HG03521 (cell line): ENCODE measurements around the gene C18orf63.
"Not testable (repeated sequence)": the region's sequence is repeated elsewhere in the genome, so short reads cannot be mapped to it uniquely, and the experiment has no call there.

Experiments used
- ATAC-seq: cut with Tn5 transposase; IDR thresholded peaks from one replicate; pipeline ENCODE4 v1.9.1; 2021; ENCODE audit warnings: mild to moderate bottlenecking, moderate library complexity; ENCODE audit not compliant: unreplicated experiment

Gene C18orf63

DNA sequence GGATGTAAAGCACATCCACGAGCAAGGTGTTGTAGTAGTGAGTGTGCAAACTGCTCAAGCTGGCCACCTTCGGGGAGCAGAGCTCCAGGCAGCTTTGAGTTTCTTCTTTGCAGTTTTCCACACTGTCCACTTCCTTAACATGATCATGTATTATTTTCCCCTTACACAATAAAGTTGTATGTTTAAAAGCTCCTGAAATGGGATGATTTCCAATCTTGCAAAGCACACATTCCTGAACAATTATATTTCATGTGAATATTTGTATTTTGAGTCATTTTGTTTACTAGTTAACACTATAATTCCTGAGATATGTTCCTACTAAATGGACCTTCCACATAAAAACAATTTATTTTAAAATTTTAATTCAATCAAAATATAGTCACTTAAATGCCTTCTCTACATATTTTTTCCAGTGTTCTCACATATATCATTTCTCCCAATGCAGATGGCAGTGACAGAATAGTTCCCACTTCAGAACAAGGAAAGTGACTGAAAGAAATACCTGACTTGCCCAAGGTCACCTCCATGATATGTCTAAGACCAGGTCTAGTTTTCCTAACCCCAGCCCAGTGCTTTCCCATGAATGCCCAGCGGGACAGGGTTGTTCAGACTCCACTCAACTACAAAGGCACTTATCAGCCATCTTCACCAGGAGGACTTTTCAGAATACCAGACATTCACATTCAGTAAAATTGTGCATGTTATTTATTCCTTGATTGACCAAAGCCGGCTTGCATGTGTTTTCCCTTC, 29.4 kb upstream of the C18orf63 start:
- ATAC-seq, result no peak

DNA sequence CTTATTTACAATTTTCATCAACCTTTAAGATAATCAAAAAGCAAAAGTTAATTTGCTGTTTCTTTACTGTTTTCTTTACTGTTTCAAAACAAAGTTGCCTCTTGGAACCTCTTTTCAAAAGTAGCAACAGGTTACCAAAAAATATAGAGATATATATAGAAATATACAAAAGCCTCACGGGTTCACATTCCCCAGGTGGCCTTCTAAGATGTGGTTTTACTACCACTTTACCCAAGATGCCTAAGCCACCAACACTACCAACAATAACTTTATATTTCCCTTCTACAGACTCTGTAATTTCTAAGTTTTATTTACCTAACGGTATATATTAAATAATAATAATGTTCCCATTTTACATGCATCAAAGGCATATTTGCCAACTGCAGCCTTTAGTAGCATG, 28.8 kb upstream of the C18orf63 start:
- no peak for ATAC-seq

DNA sequence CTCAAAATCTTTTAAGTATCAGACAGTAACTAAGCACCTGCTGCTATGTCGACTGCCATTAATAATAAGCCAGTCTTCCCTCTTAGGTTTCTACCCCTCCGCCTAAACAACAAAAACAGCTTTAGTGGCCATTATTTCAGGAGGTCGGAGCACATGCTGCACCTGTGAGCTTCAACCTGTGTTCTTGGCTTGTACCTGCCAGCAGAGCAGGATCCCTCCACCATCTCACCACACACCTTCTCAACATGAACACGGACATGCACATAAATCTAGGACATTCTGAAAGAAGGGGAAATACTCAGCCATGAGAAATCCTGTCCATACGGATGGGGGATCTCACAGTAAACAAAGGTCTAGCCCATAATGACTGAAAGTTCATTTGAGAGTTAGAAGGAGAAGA, 27.6 kb upstream of the C18orf63 start:
- no peak for ATAC-seq

DNA sequence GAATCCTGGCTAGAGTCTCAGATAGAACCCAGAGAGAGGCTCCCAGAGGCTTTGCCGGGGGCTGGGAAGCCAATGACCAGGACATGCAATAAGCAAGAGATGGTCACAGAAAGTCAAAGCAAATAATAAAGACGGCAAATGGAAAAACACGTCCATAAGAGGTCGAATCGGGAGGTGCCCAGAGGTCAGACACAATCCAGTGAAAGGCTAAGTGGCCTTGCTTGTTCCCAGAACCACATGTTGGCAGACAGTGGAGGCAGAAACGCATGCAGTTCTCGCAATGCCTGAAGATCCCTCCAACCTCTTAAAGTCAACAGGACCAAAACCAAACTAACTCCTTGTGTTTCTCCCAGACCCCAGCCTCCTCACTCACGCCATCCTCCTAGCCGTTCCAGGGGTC, 26.9 kb upstream of the C18orf63 start:
- ATAC-seq, result no peak

DNA sequence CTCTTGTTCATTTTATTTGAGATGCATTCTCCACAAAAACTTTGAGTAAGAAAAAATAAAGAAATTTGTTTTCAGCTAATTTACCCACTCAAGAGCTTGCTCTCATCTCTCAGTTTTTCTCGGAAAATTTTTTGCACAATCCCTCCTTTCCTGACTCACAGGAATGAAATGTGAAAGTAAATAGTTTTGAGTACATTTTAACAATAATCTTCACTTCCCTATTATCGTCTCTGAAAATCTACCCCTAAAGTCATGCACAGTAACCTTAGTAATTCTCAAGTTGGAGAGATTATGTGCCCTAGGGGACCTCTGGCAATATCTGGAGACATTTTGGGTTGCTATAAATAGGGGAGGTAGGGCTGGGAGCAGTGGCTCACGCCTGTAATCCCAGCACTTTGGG, 26.5 kb upstream of the C18orf63 start:
- no peak for ATAC-seq

DNA sequence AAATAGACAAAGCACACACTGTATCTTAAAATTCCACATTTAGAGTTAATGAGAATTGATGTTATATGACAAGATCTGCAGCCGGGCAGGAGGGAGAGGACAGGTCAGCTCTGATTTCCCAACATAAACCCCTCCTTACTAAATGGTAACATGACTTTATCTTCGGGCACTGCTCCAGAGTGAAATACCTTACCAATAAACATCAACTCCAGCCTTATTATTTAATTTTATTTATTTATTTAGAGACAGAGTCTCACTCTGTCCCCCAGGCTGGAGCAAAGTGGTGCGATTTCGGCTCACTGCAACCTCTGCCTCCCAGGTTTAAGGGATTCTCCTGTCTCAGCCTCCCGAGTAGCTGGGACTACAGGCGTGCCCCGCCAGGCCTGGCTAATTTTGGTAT, 25.6 kb upstream of the C18orf63 start:
- no peak for ATAC-seq

DNA sequence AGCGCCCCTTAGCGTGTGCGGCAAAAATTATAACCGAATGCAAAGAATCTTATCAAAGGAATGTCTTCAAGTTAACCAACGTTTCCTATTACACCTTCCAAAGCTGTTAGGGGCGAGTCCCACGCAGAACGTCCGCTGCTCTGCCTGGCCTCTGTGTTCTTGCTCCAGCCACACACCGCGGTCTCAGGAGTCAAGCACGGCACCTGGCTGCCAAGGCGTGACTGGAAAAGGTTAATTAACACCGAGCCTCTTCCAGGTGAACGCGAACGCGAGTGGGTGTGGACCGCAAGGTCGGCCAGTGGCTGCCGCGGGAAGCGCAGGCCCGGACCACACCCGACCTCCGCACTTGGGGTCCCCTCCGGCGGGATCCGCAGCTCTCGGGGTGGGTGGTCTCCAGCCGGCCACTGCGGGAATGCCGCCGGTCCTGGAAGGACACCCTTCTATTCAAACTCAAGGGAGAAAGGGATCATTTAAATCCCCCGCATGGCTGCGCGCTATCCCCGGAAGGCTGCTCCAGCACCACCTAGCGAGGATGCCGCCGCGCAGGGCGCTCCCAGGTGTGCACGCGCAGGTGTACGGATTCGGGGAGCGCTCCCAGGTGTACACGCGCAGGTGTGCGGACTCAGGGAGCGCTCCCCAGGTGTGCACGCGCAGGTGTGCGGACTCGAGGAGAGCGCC, 24.7 kb upstream of the C18orf63 start:
- no peak for ATAC-seq

DNA sequence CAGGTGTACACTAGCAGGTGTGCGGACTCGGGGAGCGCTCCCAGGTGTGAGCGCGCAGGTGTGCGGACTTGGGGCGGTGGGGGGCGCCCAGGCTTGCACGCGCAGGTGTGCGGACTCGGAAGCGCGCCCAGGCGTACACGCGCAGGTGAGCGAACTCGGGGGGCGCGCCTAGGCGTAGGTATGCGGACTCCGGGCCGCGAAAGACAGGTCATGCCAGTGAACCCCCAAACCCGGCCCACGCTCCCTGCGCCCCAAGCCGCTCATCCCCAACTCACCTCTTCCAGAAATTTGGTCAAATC, 24.2 kb upstream of the C18orf63 start:
- no peak for ATAC-seq

DNA sequence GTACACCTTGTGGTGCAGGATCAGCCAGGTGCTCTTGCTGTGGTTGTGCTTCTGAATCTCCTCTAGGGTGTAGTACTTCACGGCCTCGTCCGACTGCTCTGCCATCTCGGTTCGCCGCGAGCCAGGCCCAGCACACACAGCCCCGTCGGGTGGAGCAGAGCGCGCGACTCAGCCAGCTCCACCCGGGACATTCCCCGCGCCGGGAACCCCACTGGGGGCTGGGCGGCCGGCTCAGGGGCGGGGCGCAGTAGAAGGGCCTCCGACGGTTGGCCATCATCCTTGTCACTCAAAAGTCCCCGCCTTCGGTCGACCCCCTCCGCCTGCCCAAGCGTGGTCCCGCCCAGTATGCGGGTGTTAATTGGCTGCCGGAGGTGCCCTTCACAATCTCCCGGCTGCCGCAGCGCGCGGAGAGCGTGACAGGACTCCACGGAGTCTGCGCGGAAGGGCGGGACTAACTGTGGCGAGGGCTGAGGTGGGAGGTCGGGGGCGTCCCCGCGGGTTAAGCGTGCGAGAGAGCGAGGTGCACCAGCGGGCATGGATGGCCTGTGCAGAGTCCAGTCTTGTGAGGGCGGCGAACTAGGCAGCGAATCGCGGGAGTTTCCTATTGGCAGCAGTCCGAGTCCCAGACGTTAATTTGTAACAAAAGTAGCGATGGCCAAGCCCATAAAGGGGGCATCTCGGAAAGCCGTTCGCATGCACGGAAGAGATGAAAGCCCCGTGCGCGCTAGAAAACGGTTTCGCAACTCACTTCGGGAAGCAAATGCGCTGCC, 23.7 kb upstream of the C18orf63 start, which contains the start of gene CYB5A:
Gene CYB5A (minus strand): TSS at position 193 of the 770 bp plus-strand sequence. CDS start 88 bp downstream, at position 105.
- ATAC-seq, result peak; percentile 100

DNA sequence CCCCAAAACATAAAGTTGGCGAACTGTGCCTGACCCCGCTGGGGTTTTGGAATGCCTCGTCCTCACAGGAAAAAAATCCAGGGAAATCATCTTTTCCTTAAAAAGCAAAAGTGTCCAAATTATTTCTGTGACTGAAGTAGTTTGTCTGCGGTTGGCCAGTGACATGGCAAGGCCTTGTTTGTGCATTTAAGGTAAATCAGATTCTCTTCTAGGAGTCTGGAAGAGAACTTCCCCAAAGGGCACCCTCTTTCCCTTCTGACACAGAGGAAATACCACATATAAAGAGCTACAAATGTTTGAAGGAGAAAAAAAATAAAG, 23.1 kb upstream of the C18orf63 start:
- ATAC-seq, result no peak

DNA sequence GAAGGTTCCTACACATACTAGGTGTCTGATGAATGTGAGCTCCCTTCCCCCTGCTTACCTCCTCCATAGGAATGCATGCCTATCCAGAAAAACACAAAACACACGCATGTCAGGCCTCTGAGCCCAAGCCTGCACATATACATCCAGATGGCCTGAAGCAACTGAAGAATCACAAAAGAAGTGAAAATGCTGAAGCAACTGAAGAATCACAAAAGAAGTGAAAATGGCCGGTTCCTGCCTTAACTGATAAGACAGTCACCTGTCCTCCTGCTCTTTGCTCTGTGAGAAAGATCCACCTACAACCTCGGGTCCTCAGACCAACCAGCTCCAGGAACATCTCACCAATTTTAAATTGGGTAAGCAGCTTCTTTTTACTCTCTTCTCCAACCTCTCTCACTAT, 22.7 kb upstream of the C18orf63 start:
- not testable (repeated sequence) for ATAC-seq

DNA sequence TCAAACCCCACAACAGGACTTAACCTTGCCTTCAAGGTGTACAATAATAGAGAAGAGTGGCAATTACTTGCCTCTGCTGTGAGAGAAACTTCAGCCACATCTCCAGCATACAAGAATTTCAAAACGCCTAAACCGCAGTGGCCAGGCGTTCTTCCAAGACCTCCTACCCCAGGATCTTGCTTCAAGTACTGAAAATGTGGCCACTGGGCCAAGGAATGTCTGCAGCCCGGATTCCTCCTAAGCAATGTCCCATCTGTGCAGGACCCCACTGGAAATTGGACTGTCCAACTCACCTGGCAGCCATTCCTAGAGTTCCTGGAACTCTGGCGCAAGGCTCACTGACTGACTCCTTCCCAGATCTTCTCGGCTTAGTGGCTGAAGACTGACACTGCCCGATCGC, 21.1 kb upstream of the C18orf63 start:
- ATAC-seq, result no peak

DNA sequence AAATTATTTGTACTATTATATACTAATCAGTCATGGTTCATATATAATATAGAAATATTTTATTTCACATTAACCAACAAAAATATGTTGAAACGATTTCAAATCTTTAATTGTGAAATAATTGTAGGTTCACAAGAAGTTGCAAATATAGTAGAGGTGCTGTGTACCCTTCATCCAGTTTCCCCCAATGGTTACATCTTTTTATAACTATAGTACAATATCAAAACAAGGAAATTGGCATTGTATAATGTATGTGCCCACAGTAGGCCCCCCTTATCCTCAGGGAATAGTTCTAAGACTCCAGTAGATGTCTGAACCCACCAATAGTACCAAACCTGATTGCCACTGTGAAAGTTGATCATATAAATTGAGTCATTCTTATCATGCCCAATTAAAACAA, 16.5 kb upstream of the C18orf63 start:
- ATAC-seq, result no peak

DNA sequence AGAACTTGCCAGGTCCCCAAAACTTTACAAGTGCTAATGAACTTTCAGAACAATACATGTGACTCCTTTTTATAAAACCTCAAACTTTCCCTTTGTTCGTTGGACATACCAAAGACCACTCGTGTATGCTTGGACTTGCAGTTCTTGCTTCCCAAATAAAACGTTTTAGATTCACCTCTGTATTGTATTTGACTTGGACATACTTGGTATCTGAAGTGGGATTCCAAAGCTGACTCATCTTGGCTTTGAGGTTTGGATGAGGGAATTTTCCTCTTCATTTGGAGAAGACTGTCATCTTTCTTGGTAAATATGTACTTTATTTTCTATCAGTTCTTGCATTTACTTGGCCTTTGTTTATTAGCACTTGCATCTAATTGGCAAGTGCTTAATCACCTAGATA, 15.9 kb upstream of the C18orf63 start:
- ATAC-seq, result no peak

DNA sequence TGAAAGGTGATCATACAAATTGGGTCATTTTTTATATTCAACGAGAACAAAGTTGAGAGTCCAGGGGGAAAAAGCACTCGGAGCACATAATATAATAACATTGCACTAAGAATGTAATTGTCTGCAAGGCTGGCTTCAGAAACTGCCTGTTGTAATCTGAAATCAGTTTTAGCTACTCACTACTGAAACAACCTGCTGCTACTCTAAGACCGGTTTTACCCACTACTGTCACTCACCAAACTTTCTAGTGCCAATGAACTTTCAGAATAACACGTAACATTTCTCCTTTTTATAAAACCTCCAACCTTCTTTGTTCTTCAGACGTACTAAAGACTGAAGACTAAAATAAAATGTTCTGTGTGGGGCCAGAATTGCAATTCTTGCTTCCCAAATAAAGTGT, 12.3 kb upstream of the C18orf63 start:
- no peak for ATAC-seq

DNA sequence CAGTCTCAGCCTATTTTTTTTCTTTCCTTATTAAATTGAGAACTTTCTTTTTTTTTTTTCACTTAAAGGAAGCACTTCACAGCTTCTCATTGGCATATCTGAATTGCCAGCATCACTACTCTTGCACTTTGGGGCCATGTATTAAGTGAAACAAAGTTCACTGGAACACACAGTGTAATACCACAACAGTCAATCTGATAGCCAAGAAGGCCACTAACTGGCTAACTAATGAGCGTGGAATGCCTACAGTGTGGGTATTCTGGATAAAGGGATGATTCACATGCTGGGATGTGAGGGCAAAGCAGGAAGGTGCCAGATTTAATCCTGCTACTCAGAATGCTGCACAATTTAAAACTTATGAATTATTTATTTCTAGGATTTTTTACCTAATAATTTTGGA, 11.7 kb upstream of the C18orf63 start:
- no peak for ATAC-seq

DNA sequence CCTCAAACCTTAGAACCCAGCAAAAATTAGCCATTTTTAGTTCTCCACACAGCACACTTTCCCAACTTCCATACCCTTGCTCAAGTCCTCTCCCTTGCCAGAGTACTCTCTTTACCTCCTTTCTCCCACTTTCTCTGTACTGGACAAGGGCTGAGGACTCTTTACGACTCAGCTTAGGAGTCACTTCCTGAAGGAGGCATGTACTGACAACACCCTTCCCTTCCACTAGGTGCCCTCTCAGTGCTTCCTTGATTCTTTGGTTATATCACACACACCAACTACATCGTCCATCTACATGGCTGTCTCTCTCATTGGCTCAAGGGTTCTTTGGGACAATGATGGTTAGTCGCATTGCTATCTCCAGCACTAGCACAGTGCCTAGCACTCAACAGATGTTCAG, 5.2 kb upstream of the C18orf63 start:
- peak; percentile 94 for ATAC-seq

DNA sequence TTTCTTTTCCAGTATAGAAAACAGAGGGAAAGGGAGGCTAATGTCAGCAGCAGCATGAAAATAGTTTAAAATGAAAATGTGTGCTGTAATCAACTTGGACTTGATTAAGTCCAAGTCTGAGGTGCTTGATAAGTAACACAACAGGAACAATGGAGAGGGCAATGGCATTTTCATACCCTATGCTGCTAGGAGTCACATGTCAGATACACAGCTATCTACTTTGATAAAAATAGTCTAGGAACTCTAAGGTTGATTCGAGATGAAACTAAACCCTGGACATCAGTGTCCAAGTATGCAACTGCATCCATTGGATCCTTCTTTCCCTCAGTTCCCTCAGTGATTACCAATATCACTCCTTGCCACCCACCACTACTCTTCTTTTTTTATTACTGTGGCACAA, 4.6 kb upstream of the C18orf63 start:
- ATAC-seq, result no peak

DNA sequence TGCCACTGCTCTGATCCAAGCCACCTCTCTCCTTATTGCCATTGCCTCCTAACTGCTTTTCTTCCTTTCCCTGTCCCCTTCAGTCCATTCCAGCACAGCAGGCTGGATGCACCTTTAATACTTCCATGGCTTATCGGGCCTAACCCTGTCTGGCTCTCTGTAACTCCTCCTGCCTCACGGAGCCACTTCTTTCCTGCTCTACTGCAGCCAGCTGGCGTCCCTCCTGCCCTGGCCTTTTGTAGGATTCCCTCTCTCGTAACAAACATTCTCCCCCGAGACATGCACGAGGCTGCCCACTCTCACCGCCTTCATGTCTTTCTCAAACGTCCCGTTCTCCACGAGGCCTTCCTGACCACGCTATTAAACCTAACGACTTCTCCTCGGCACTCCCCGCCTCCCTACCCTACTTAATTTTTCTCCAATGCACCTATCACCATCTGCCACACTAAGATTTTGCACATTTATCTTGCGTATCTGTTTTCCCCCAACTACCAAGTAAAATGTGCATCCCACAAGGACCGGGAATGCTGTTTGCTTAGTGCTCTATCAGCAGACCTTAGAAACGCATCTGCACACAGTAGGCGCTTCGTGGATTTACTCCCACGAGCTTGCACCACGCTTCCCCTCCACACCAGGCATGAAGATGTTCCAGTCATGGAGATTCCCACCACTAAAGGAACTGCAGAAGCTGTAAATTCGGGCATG, 728 bp upstream of the C18orf63 start:
- no peak for ATAC-seq

DNA sequence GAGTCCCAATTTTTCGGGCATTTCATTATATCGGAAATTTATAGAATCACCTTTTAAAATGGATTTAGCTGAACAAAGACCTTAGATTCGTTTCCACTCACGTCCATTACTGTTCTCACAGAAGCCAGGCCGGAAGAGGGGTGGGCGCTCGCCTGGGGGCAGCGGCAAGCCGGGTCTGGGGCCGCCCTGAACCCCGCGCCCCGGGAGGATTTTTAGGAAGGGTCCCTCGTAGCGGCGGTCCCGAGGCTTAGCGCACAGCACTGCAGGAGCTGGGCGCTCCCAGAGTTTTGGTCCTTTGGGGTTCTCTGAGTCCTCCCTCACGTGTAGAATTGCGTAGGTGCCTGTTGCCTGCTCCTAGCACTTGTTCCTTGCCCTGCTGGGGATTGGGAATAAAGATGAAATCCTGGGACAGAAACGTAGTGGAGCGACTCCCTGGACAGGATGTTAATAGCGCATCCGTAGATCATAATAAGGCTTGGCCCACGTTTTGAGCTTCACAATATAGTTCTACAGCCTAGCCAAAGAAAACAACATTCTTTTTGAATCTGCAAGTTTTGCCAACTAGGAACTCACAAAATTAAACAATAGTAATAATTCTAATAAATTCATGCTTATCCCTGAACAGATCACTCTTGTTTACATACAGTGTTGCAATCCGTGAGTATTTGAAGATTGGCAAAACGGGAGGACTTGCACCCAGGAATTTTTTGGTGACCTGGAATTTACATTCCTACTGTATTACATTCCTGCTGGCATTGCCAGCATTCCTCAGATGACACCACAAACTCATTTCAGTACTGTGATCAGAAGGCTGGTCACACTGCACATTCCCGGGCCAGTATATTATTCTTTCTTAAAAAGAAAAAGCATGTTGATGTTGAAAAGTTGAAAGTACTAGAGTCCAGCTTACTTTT, 875 bp downstream of the C18orf63 start:
- no peak for ATAC-seq

DNA sequence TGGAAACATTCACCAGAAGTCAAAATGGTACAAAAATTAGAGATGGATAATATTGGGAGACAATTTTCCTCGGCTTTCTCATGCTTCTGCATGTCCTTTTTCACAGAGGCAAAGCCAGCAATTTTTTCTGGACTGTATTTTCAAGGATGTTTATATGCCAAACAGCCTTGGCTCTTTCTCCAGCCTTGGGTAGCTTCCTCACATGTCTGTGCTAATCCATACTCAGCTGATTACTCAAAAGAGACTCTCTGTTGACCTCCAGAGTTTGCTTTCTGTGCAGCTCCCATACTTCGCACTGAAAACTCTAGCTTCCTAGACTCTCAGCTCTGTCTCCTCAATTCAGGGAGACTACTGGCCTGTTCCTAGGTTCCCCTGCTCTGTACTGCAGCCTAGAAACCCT, 10.6 kb downstream of the C18orf63 start:
- no peak for ATAC-seq
